HepG2 (cell line): ENCODE results near the gene GNAS-AS1. TPM values are rescaled to one million over a fixed set of nuclear protein-coding genes. Genes with fewer than 3 reads are reported as not detected.

Experiments
- AGO1 ChIP-seq: fragments of 200-400 bp; formaldehyde crosslinking; IDR thresholded peaks from 2 replicates; pipeline ENCODE4 v1.6.1; 2017; ENCODE audit warnings: mild to moderate bottlenecking, low read depth, low read length, moderate library complexity; ENCODE audit not compliant: poor library complexity, severe bottlenecking
- ATF2 ChIP-seq: sonication (generic); formaldehyde crosslinking; IDR thresholded peaks from 2 replicates; pipeline ENCODE4 v1.4.0; 2020; ENCODE audit warnings: missing genetic modification reagents
- CTCF ChIP-seq: sonication (generic); formaldehyde crosslinking; IDR thresholded peaks from 2 replicates; pipeline ENCODE4 v1.5.0; 2020; ENCODE audit warnings: mild to moderate bottlenecking, missing genetic modification reagents, moderate library complexity
- GMEB1 ChIP-seq: sonication (generic); formaldehyde crosslinking; IDR thresholded peaks from 2 replicates; pipeline ENCODE4 v1.5.1; 2020; ENCODE audit warnings: missing genetic modification reagents, mild to moderate bottlenecking, borderline replicate concordance
- IKZF5 ChIP-seq: IDR thresholded peaks from 2 replicates; pipeline ENCODE4 v1.6.1; 2018; ENCODE audit warnings: missing genetic modification reagents, mild to moderate bottlenecking, missing compliant biosample characterization
- SMC3 ChIP-seq: IDR thresholded peaks from 2 replicates; pipeline ENCODE4 v1.6.1; 2011; ENCODE audit warnings: low read length, improper control_type of control experiment
- TERF1 ChIP-seq: sonication (generic); formaldehyde crosslinking; IDR thresholded peaks from 2 replicates; pipeline ENCODE4 v1.8.0; 2022; ENCODE audit warnings: mild to moderate bottlenecking, missing genetic modification reagents, moderate library complexity
- THAP9 ChIP-seq: sonication (generic); formaldehyde crosslinking; IDR thresholded peaks from 2 replicates; pipeline ENCODE4; 2020; ENCODE audit warnings: missing genetic modification reagents, mild to moderate bottlenecking, borderline replicate concordance
- XRCC5 ChIP-seq: fragments of 200-400 bp; formaldehyde crosslinking; optimal IDR thresholded peaks from 2 replicates; pipeline ENCODE3; 2017; ENCODE audit warnings: mild to moderate bottlenecking, low read length
- ZBTB21 ChIP-seq: sonication (generic); formaldehyde crosslinking; IDR thresholded peaks from 2 replicates; pipeline ENCODE4 v1.4.0; 2020; ENCODE audit warnings: missing genetic modification reagents
- ZKSCAN8 ChIP-seq: IDR thresholded peaks from 2 replicates; pipeline ENCODE4 v1.6.1; 2016; ENCODE audit warnings: borderline replicate concordance, missing genetic modification reagents, missing compliant biosample characterization
- ZNF44 ChIP-seq: sonication (generic); formaldehyde crosslinking; IDR thresholded peaks from 2 replicates; pipeline ENCODE4 v1.5.1; 2020; ENCODE audit warnings: mild to moderate bottlenecking, missing genetic modification reagents
- ZNF550 ChIP-seq: sonication (generic); formaldehyde crosslinking; IDR thresholded peaks from 2 replicates; pipeline ENCODE4 v1.4.0; 2020; ENCODE audit warnings: mild to moderate bottlenecking, missing genetic modification reagents, borderline replicate concordance
- ZNF607 ChIP-seq: sonication (generic); formaldehyde crosslinking; IDR thresholded peaks from 2 replicates; pipeline ENCODE4 v1.5.1; 2020; ENCODE audit warnings: missing genetic modification reagents, mild to moderate bottlenecking, borderline replicate concordance
- ZNF737 ChIP-seq: sonication (generic); formaldehyde crosslinking; IDR thresholded peaks from 2 replicates; pipeline ENCODE4 v1.5.0; 2020; ENCODE audit warnings: missing genetic modification reagents, mild to moderate bottlenecking, borderline replicate concordance
- ZNF784 ChIP-seq: sonication (generic); formaldehyde crosslinking; IDR thresholded peaks from 2 replicates; pipeline ENCODE4 v1.5.1; 2020; ENCODE audit warnings: missing genetic modification reagents, mild to moderate bottlenecking, borderline replicate concordance
- polyA plus RNA-seq, 8 experiments: library from polyadenylated mRNA; depleted of rRNA in 3 of 8; stranded (reverse) in 7 of 8; unstranded in 1 of 8; fragments of >200 nt; fragmentation: Illumina TruSeq in 4 of 8; extraction: Trizol in 4 of 8; gene quantifications; 2 replicates each; pipeline versions ENCODE4 v1.2.1 to v1.2.3, GENCODE V29; 2011 to 2016; ENCODE audit warnings: low read depth in 4 of 8, missing spikeins in 1 of 8, mixed read lengths in 1 of 8; ENCODE audit not compliant: insufficient read depth in 1 of 8
- total RNA-seq, 5 experiments: library from RNA; depleted of rRNA; stranded (reverse); fragments of >200 nt; fragmentation: Illumina TruSeq; extraction: Trizol; gene quantifications; 2 replicates each; pipeline ENCODE4 v1.2.3, GENCODE V29; 2016; ENCODE audit warnings: low read depth in 1 of 5

Gene GNAS-AS1
- total and polyA plus RNA-seq, 2 of the 13 experiments (the other 11 are each of a cell fraction or from before 2014, with no cell fraction given): not detected

- TF ChIP-seq ZKSCAN8 (CRISPR knock-in tag) (no peak), AGO1 (no peak), IKZF5 (CRISPR knock-in tag) (peak; percentile 19; the same call in 1 of the 2 replicates), ZNF737 (no peak), ZNF607 (CRISPR knock-in tag) (no peak), ZNF44 (no peak), THAP9 (CRISPR knock-in tag) (0 out of 2 replicates have a peak, but pooled peaks have one; percentile 34), ZNF550 (CRISPR knock-in tag) (0 out of 2 replicates have a peak, but pooled peaks have one; percentile 24), ZBTB21 (CRISPR knock-in tag) (no peak), ATF2 (CRISPR knock-in tag) (0 out of 2 replicates have a peak, but pooled peaks have one; percentile 30), SMC3 (peak; percentile 98), XRCC5 (peak; percentile 93), TERF1 (CRISPR knock-in tag) (no peak), ZNF784 (0 out of 2 replicates have a peak, but pooled peaks have one; percentile 33), CTCF (CRISPR knock-in tag) (peak; percentile 96), GMEB1 (CRISPR knock-in tag) (0 out of 2 replicates have a peak, but pooled peaks have one; percentile 31)
Observed at GRCh38 chr20:58870293-58871014, 19.8 kb upstream of the GNAS-AS1 start (continued).
